IMR-90 (cell line): ENCODE data around the gene LSM14B. TPM values are rescaled to one million over a fixed set of nuclear protein-coding genes. Genes with fewer than 3 reads are reported as not detected.

Experiments used
- ATAC-seq: fragments of 200-7000 bp; cut with Tn5 transposase; 2 replicates; pipeline ENCODE4 v1.9.1; 2020; ENCODE audit warnings: low read depth, mild to moderate bottlenecking, moderate library complexity
- BruUV-seq: library from RNA; stranded (reverse); fragments of 400-500 nt; replicated peaks from 2 replicates; lab custom pipeline; 2021; lab: Mats Ljungman, UMichigan
- CTCF ChIA-PET: fragments of 300-600 bp; formaldehyde crosslinking; extraction: SDS; loops from one replicate; lab custom pipeline; 2021; ENCODE audit warnings: antibody characterized with exemption; lab: Yijun Ruan, JAX
- POLR2A ChIA-PET: fragments of 300-600 bp; sonication (Branson Sonifier 250); formaldehyde crosslinking; loops from one replicate; lab custom pipeline; 2022; ENCODE audit warnings: antibody characterized with exemption; ENCODE audit not compliant: unreplicated experiment; lab: Charles Lee
- DNase-seq: peaks from one replicate; pipeline ENCODE4 v3.0.0; 2013
- H2AFZ ChIP-seq: replicated peaks from 2 replicates; pipeline ENCODE3; 2013; ENCODE audit warnings: low read length, mild to moderate bottlenecking; ENCODE audit not compliant: poor library complexity
- H2AK5ac ChIP-seq: 2 replicates; pipeline ENCODE4 v1.6.1; 2013; ENCODE audit warnings: low read depth, low read length, inconsistent platforms
- H2AK9ac ChIP-seq: replicated peaks from 2 replicates; pipeline ENCODE3; 2013; ENCODE audit warnings: mild to moderate bottlenecking, low read depth, low read length, moderate library complexity; ENCODE audit not compliant: poor library complexity
- H2BK120ac ChIP-seq: 2 replicates; pipeline ENCODE4 v1.6.1; 2013; ENCODE audit warnings: low read depth, low read length, inconsistent platforms
- H2BK15ac ChIP-seq: 3 replicates; pipeline ENCODE4 v1.6.1; 2013; ENCODE audit warnings: low read depth, low read length, inconsistent platforms
- H2BK20ac ChIP-seq: 2 replicates; pipeline ENCODE4 v1.6.1; 2013; ENCODE audit warnings: low read depth, mild to moderate bottlenecking, inconsistent platforms, low read length, moderate library complexity
- H2BK5ac ChIP-seq: 2 replicates; pipeline ENCODE4 v1.6.1; 2013; ENCODE audit warnings: mild to moderate bottlenecking, low read depth, low read length, inconsistent platforms; ENCODE audit not compliant: poor library complexity, severe bottlenecking
- H3K14ac ChIP-seq: replicated peaks from 2 replicates; pipeline ENCODE4 v1.6.1; 2013; ENCODE audit warnings: low read depth, low read length, inconsistent platforms
- H3K18ac ChIP-seq: 2 replicates; pipeline ENCODE4 v1.6.1; 2013; ENCODE audit warnings: low read depth, low read length, control low read depth
- H3K23ac ChIP-seq: 2 replicates; pipeline ENCODE4 v1.6.1; 2013; ENCODE audit warnings: low read depth, low read length, inconsistent platforms
- H3K27ac ChIP-seq: 2 replicates; pipeline ENCODE4 v1.5.1; 2013; ENCODE audit warnings: mild to moderate bottlenecking, control low read depth, low read length; ENCODE audit not compliant: insufficient read depth
- H3K27me3 ChIP-seq: 2 replicates; pipeline ENCODE4 v1.6.1; 2013; ENCODE audit warnings: low read length; ENCODE audit not compliant: control insufficient read depth, insufficient read depth
- H3K36me3 ChIP-seq: 2 replicates; pipeline ENCODE4 v1.6.1; 2013; ENCODE audit warnings: low read length, mixed read lengths; ENCODE audit not compliant: control insufficient read depth, insufficient read depth
- H3K4ac ChIP-seq: 2 replicates; pipeline ENCODE4 v1.6.1; 2013; ENCODE audit warnings: low read depth, low read length, inconsistent platforms
- H3K4me1 ChIP-seq: 2 replicates; pipeline ENCODE4 v1.6.1; 2013; ENCODE audit warnings: low read length, mixed read lengths; ENCODE audit not compliant: control insufficient read depth, insufficient read depth
- H3K4me2 ChIP-seq: 2 replicates; pipeline ENCODE4 v1.6.1; 2013; ENCODE audit warnings: low read depth, mild to moderate bottlenecking, control low read depth, low read length, moderate library complexity
- H3K4me3 ChIP-seq: 2 replicates; pipeline ENCODE4 v1.5.1; 2013; ENCODE audit warnings: low read depth, mild to moderate bottlenecking, control low read depth, low read length, moderate library complexity; ENCODE audit not compliant: insufficient read depth
- H3K56ac ChIP-seq: 2 replicates; pipeline ENCODE4 v1.6.1; 2013; ENCODE audit warnings: low read length, inconsistent platforms; ENCODE audit not compliant: insufficient read depth; ENCODE audit errors: extremely low read depth
- H3K79me1 ChIP-seq, 2 experiments: 2 replicates each; pipeline ENCODE4 v1.6.1; 2013; ENCODE audit warnings: low read length in 2 of 2, inconsistent platforms in 1 of 2, low read depth in 1 of 2
- H3K9ac ChIP-seq: 2 replicates; pipeline ENCODE4 v1.6.1; 2013; ENCODE audit warnings: low read depth, low read length, control low read depth
- H3K9me1 ChIP-seq: 2 replicates; pipeline ENCODE4 v1.6.1; 2013; ENCODE audit warnings: low read length, inconsistent platforms; ENCODE audit not compliant: insufficient read depth
- H3K9me3 ChIP-seq: 2 replicates; pipeline ENCODE4 v1.6.1; 2013; ENCODE audit warnings: low read length; ENCODE audit not compliant: control insufficient read depth, insufficient read depth
- H4K20me1 ChIP-seq: 2 replicates; pipeline ENCODE4 v1.6.1; 2013; ENCODE audit warnings: low read length, inconsistent platforms; ENCODE audit not compliant: insufficient read depth
- H4K5ac ChIP-seq: 2 replicates; pipeline ENCODE4 v1.6.1; 2013; ENCODE audit warnings: mild to moderate bottlenecking, low read depth, low read length, control low read depth
- H4K8ac ChIP-seq, 2 experiments: 2 replicates each; pipeline ENCODE4 v1.6.1; 2013; ENCODE audit warnings: low read depth in 2 of 2, low read length in 2 of 2, control low read depth in 1 of 2, inconsistent platforms in 1 of 2
- H4K91ac ChIP-seq: 2 replicates; pipeline ENCODE4 v1.6.1; 2013; ENCODE audit warnings: low read depth, low read length, inconsistent platforms; ENCODE audit not compliant: insufficient read depth
- BHLHE40 ChIP-seq: fragments of 150-350 bp; IDR thresholded peaks from 2 replicates; pipeline ENCODE4 v1.6.1; 2016; ENCODE audit warnings: mild to moderate bottlenecking, low read depth, low read length
- CEBPB ChIP-seq: IDR thresholded peaks from 2 replicates; pipeline ENCODE4 v1.6.1; 2012; ENCODE audit warnings: low read depth, low read length, improper control_type of control experiment
- CHD1 ChIP-seq: IDR thresholded peaks from 2 replicates; pipeline ENCODE4 v1.6.1; 2012; ENCODE audit warnings: low read depth, low read length, improper control_type of control experiment
- CTCF ChIP-seq: conservative IDR thresholded peaks from 2 replicates; pipeline ENCODE4 v1.5.1; 2012; ENCODE audit warnings: mild to moderate bottlenecking, low read depth, low read length, improper control_type of control experiment
- FOS ChIP-seq: fragments of 150-350 bp; IDR thresholded peaks from 2 replicates; pipeline ENCODE4 v1.6.1; 2016; ENCODE audit warnings: low read depth, low read length
- MAFK ChIP-seq: IDR thresholded peaks from 2 replicates; pipeline ENCODE4 v1.6.1; 2012; ENCODE audit warnings: low read depth, low read length, improper control_type of control experiment
- MAZ ChIP-seq: IDR thresholded peaks from 2 replicates; pipeline ENCODE4 v1.6.1; 2012; ENCODE audit warnings: low read depth, mild to moderate bottlenecking, low read length, improper control_type of control experiment, moderate library complexity, borderline replicate concordance
- MXI1 ChIP-seq: IDR thresholded peaks from 2 replicates; pipeline ENCODE4 v1.6.1; 2012; ENCODE audit warnings: low read depth, mild to moderate bottlenecking, low read length, moderate library complexity, borderline replicate concordance
- NFE2L2 ChIP-seq: fragments of 150-350 bp; IDR thresholded peaks from 2 replicates; pipeline ENCODE4 v1.6.1; 2016; ENCODE audit warnings: low read depth, mild to moderate bottlenecking, low read length
- POLR2A ChIP-seq: IDR thresholded peaks from 2 replicates; pipeline ENCODE4 v1.6.1; 2012; ENCODE audit warnings: mild to moderate bottlenecking, low read depth, low read length
- RAD21 ChIP-seq: IDR thresholded peaks from 2 replicates; pipeline ENCODE4 v1.6.1; 2012; ENCODE audit warnings: low read length, improper control_type of control experiment
- RCOR1 ChIP-seq: IDR thresholded peaks from 2 replicates; pipeline ENCODE4 v1.6.1; 2012; ENCODE audit warnings: mild to moderate bottlenecking, low read length, improper control_type of control experiment; ENCODE audit not compliant: insufficient replicate concordance
- RFX5 ChIP-seq: IDR thresholded peaks from 2 replicates; pipeline ENCODE4 v1.8.0; 2012; ENCODE audit warnings: low read depth, mild to moderate bottlenecking, low read length, moderate library complexity
- SMC3 ChIP-seq: fragments of 150-350 bp; IDR thresholded peaks from 2 replicates; pipeline ENCODE4 v1.6.1; 2016; ENCODE audit warnings: low read depth, mild to moderate bottlenecking, antibody characterized with exemption, low read length, moderate library complexity
- USF2 ChIP-seq: fragments of 150-350 bp; IDR thresholded peaks from 2 replicates; pipeline ENCODE4 v1.6.1; 2017; ENCODE audit warnings: mild to moderate bottlenecking, antibody characterized with exemption, low read length, low read depth
- WGBS, 2 experiments: methylation state at CpG; one replicate each; pipeline versions ENCODE4 v1.1.5 to v1.1.7; 2013; ENCODE audit warnings: missing lambda C conversion rate in 2 of 2; ENCODE audit not compliant: insufficient read length in 1 of 2; ENCODE audit errors: extremely low coverage in 2 of 2; 5-methylcytosine and 5-hydroxymethylcytosine counted together
- dilution Hi-C: fragments of 300-500 bp; cut with HindIII; formaldehyde crosslinking; loops from one replicate; pipeline ENCODE4 v1.14.3; 2018; ENCODE audit warnings: low sequenced_read_pairs; ENCODE audit not compliant: unreplicated experiment
- in situ Hi-C: fragments of 300-500 bp; cut with MboI; formaldehyde crosslinking; loops from 3 replicates; pipeline ENCODE4 v1.14.3; 2019; ENCODE audit warnings: low sequenced_read_pairs, inconsistent platforms, mixed read lengths
- intact Hi-C: fragments of 100-400 bp; cut with micrococcal nuclease; formaldehyde crosslinking; loops from 2 replicates; pipeline ENCODE4 v1.10.0; 2022
- polyA plus RNA-seq, 3 experiments: library from polyadenylated mRNA; depleted of rRNA; stranded (reverse); fragments of >200 nt; gene quantifications; 2 replicates each; pipeline ENCODE4 v1.2.3, GENCODE V29; 2012; ENCODE audit warnings: low replicate concordance in 1 of 3
- total RNA-seq: library from RNA; depleted of rRNA; stranded (reverse); fragments of >200 nt; gene quantifications from 2 replicates; pipeline ENCODE4 v1.2.3, GENCODE V29; 2012
- TF ChIP-seq, protein P1 (sequence below): fragments of 150-350 bp; IDR thresholded peaks from 2 replicates; pipeline ENCODE4 v1.6.1; 2016; ENCODE audit warnings: low read depth, mild to moderate bottlenecking, low read length, moderate library complexity, borderline replicate concordance

Gene LSM14B
- total and polyA plus RNA-seq, 2 of the 4 experiments (the other 2 are of a cell fraction) = 23.7 to 41.1 TPM

- H3K4me2 ChIP-seq = no peak overlapping the region
- no peak overlapping the region for H2BK20ac ChIP-seq
- no peak overlapping the region for H3K23ac ChIP-seq
- ChIA-PET CTCF (no interaction called here), POLR2A (no interaction called here)
- H3K18ac ChIP-seq = no peak overlapping the region
- H2AFZ ChIP-seq = no peak overlapping the region
- no peak for TF ChIP-seq SMC3
- no peak for TF ChIP-seq MAZ
- no peak for TF ChIP-seq POLR2A
- no peak for TF ChIP-seq RAD21
- TF ChIP-seq, protein P1, sequence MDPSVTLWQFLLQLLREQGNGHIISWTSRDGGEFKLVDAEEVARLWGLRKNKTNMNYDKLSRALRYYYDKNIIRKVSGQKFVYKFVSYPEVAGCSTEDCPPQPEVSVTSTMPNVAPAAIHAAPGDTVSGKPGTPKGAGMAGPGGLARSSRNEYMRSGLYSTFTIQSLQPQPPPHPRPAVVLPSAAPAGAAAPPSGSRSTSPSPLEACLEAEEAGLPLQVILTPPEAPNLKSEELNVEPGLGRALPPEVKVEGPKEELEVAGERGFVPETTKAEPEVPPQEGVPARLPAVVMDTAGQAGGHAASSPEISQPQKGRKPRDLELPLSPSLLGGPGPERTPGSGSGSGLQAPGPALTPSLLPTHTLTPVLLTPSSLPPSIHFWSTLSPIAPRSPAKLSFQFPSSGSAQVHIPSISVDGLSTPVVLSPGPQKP = no peak
- no peak for TF ChIP-seq USF2
- TF ChIP-seq MXI1 = no peak
- no peak for TF ChIP-seq NFE2L2
- no peak for TF ChIP-seq FOS
- no peak for TF ChIP-seq CEBPB
- TF ChIP-seq MAFK = no peak
- no peak for TF ChIP-seq BHLHE40
- TF ChIP-seq CTCF = no peak
- TF ChIP-seq RCOR1 = no peak
- no peak for TF ChIP-seq CHD1
- no peak for TF ChIP-seq RFX5
- no peak for DNase-seq
- H4K91ac ChIP-seq = no peak overlapping the region
- no peaks in the 10 kb centered on the region for H3K27me3 ChIP-seq
- H3K9me1 ChIP-seq = peaks cover 29% of the 10 kb centered on the region
- H3K14ac ChIP-seq = no peak overlapping the region
- no peak overlapping the region for H3K56ac ChIP-seq
- H2BK15ac ChIP-seq = no peak overlapping the region
- H3K9ac ChIP-seq = no peak overlapping the region
- intact Hi-C loops (no loop called here), dilution Hi-C loops (no loop called here), in situ Hi-C loops (no loop called here)
- H2BK5ac ChIP-seq = no peak overlapping the region
- H2AK5ac ChIP-seq = no peak overlapping the region
- H4K20me1 ChIP-seq = peaks cover 89% of the 10 kb centered on the region
- peaks cover 22 to 85% of the 10 kb centered on the region in 2 experiments for H3K79me1 ChIP-seq
- H3K4me1 ChIP-seq = peaks cover 5% of the 10 kb centered on the region
- H3K36me3 ChIP-seq = peaks cover 10% of the 10 kb centered on the region; the same call in 1 of the 2 replicates
- no peak overlapping the region for H4K5ac ChIP-seq
- H2BK120ac ChIP-seq = no peak overlapping the region
- H4K8ac ChIP-seq = no peak overlapping the region
- ATAC-seq = no peak
- 94% methylated on average over 8 of the region's 23 CpGs; no CpG with 5 or more reads in 1 of the 2 experiments for WGBS, 2 experiments
- no peak overlapping the region for H3K4me3 ChIP-seq
- no peak overlapping the region for H3K4ac ChIP-seq
- H2AK9ac ChIP-seq = no peak overlapping the region
- no peak overlapping the region for H3K27ac ChIP-seq
- BruUV-seq = no TSS peak
- no peaks in the 10 kb centered on the region for H3K9me3 ChIP-seq
Observed at GRCh38 chr20:62151835-62152364, 29.6 kb downstream of the LSM14B start.
